Brain pericyte (primary cell): ENCODE measurements around the gene SCAF1.
A peak's percentile ranks its signal among the peaks of the same experiment; 100 is the strongest.

ENCODE experiments used
- DNase-seq: peaks from one replicate; pipeline ENCODE4 v3.0.0-alpha.2; 2012; ENCODE audit warnings: low read depth, low spot score

The SCAF1 gene, protein sequence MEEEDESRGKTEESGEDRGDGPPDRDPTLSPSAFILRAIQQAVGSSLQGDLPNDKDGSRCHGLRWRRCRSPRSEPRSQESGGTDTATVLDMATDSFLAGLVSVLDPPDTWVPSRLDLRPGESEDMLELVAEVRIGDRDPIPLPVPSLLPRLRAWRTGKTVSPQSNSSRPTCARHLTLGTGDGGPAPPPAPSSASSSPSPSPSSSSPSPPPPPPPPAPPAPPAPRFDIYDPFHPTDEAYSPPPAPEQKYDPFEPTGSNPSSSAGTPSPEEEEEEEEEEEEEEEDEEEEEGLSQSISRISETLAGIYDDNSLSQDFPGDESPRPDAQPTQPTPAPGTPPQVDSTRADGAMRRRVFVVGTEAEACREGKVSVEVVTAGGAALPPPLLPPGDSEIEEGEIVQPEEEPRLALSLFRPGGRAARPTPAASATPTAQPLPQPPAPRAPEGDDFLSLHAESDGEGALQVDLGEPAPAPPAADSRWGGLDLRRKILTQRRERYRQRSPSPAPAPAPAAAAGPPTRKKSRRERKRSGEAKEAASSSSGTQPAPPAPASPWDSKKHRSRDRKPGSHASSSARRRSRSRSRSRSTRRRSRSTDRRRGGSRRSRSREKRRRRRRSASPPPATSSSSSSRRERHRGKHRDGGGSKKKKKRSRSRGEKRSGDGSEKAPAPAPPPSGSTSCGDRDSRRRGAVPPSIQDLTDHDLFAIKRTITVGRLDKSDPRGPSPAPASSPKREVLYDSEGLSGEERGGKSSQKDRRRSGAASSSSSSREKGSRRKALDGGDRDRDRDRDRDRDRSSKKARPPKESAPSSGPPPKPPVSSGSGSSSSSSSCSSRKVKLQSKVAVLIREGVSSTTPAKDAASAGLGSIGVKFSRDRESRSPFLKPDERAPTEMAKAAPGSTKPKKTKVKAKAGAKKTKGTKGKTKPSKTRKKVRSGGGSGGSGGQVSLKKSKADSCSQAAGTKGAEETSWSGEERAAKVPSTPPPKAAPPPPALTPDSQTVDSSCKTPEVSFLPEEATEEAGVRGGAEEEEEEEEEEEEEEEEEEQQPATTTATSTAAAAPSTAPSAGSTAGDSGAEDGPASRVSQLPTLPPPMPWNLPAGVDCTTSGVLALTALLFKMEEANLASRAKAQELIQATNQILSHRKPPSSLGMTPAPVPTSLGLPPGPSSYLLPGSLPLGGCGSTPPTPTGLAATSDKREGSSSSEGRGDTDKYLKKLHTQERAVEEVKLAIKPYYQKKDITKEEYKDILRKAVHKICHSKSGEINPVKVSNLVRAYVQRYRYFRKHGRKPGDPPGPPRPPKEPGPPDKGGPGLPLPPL

GRCh38 chr19:49641688-49642491 is at the start of gene SCAF1:
Gene SCAF1 (plus strand): TSS chr19:49642209. CDS start chr19:49645027, 2,818 bp downstream.
- peak; percentile 100 for DNase-seq

DNA sequence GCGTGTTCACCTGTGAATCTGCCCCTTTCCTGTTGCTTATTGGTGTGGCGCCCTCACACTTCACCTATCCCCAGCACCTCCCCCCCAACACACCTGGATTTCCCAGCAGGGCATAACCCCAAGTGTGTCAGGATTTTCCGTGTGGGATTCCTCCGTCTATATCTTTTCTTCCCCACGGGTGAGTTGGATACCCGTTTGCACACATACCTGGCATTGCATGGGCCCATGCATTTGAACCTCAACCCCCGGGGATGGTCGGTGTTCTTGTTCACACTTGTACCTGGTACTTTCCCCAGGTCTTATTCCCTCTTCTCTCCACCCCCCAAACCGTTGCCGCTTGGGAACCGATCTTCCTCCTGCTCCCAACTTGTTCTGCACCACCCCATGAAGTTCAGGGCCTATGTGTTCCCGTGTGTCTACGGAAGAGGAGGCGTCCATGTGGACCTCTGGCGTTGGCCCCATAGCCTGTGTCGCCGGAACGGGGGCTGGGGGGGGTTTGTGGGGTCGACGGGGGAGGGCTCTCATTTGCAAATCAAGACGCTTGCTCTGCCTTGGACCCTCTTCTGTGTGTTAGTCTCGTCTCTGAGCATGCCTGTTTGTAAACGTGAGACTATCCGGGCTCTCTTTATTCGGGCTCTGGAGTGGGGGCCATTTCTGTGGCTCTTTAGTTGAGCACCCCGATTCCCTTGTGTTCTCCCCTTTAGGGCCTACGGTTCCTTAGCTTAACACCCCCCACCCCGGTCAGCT is 49.4 kb upstream of the SCAF1 start:
- DNase-seq, result no peak

- DNase-seq, result peak; percentile 77
These were observed 48.5 kb upstream of the SCAF1 start for GRCh38 chr19:49593233-49594113.

DNA sequence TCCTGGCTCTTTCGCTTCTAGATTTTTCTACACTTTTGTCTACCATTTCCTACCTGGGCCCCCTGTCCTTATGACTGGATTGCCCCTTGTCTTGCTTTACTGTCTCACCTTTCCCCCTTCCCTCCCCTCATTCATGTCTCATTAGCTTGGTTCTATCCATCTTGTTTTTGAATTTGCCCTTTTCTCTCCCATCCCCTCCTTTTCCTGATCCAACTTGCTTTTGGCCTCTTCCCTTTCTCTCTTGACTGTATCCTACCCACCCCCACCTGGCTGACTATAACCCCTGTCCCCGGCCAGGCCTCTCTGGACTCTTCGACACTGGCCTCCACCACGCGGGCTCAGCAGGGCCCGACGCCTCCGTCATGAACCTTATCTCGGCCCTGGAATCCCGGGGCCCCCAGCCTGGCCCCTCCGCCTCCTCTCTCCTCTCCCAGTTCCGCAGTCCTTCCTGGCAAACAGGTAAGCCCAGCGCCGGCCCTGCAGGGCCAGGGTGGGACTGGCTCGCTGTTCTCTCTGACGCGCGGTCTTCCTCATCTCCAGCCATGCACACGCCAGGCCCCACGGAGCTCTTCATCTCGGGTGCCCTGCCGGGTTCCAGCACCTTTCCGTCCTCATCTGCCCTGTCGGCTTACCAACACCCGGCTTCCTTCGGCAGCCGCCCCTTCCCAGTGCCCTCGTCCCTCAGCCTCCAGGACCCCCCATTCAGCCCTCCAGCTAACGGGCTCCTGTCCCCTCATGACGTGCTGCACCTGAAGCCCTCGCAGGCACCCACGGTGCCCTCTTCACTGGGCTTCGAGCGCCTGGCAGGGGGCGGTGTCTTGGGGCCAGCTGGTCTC is 47.6 kb upstream of the SCAF1 start:
- no peak for DNase-seq

DNA sequence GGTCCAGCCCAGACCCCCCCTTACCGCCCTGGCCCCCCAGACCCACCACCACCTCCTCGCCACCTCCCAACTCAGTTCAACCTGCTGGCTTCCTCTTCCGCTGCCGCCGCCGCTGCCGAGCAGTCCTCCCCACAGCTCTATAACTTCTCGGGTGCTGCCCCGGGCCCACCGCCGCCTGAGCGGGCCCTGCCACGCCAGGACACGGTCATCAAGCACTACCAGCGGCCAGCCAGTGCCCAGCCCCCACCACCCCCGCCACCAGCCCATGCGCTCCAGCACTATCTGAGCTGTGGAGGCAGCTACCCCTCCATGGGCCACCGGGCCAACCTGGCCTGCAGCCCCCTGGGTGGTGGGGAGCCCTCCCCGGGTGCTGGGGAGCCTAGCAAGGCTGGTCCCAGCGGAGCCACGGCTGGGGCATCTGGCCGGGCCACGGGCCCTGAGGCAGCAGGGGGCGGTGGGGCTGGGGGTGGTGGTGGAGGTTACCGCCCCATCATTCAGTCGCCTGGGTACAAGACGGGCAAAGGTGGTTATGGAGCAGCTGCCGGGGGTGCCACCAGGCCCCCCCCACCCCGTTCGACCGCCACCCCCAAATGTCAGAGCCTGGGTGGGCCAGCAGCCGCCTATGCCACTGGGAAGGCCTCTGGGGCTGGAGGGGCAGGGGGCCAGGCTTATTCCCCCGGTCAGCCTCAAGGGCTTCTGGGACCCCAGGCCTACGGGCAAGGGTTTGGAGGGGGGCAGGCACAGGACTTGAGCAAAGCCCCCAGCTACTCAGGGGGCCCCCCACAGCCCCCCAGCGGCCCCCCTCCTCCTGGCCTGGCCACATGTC is 46.8 kb upstream of the SCAF1 start:
- no peak for DNase-seq

GRCh38 chr19:49595819-49596404 is 46.1 kb upstream of the SCAF1 start:
- DNase-seq, result no peak

DNA sequence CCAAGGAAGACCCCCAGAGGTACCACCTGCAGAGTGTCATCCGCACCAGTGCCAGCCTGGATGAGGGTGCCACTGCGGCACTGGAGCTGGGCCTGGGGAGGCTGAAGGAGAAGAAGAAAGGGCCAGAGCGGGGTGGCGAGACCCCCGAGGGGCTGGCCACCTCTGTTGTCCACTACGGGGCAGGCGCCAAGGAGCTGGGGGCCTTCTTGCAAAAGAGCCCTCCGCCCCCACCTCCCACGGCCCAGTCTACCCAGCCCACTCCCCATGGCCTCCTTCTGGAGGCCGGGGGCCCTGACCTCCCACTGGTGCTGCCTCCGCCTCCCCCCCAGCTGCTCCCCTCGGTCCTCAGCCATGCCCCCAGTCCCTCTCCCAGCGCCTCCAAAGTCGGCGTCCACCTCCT is 45.6 kb upstream of the SCAF1 start:
- DNase-seq, result no peak

DNA sequence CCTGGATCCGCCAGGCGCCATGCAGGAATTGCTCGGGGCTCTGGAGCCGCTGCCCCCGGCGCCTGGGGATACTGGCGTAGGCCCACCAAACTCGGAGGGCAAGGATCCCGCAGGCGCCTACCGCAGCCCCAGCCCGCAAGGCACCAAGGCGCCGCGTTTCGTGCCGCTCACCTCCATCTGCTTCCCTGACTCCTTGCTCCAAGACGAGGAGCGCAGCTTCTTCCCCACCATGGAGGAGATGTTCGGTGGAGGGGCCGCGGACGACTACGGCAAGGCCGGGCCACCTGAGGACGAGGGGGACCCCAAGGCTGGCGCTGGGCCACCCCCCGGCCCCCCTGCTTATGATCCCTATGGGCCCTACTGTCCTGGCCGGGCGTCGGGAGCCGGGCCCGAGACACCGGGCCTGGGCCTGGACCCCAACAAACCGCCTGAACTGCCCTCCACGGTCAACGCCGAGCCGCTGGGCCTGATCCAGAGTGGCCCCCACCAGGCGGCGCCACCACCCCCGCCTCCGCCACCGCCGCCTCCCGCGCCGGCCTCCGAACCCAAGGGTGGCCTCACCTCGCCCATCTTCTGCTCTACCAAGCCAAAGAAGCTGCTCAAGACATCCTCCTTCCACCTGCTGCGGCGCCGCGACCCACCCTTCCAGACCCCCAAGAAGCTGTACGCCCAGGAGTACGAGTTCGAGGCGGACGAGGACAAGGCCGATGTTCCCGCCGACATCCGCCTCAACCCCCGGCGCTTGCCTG is 44.9 kb upstream of the SCAF1 start:
- DNase-seq, result no peak

DNA sequence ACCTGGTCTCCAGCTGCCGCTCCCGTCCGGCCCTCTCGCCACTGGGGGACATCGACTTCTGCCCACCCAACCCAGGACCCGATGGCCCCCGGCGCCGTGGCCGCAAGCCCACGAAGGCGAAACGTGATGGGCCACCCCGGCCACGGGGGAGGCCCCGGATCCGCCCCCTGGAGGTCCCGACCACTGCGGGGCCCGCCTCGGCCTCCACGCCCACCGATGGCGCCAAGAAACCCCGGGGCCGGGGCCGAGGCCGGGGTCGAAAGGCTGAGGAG is 44.4 kb upstream of the SCAF1 start:
- no peak for DNase-seq

- no peak for DNase-seq
These were observed 42.4 kb upstream of the SCAF1 start for GRCh38 chr19:49599378-49600295.

DNA sequence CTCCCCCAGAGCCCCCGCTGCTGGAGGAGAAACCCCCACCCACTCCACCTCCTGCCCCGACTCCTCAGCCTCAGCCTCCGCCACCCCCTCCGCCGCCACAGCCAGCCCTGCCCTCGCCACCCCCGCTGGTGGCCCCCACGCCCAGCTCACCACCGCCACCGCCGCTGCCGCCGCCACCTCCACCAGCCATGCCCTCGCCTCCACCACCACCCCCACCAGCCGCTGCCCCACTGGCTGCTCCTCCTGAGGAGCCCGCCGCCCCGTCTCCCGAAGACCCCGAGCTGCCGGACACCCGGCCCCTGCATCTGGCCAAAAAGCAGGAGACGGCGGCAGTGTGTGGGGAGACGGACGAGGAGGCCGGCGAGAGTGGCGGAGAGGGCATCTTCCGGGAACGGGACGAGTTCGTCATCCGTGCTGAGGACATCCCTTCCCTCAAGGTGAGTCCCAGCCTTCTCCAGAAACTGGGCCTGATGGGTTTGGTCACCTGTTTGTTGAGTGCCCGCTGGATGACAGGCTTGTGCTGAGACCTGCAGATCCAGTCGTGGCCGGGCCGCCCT is 40.4 kb upstream of the SCAF1 start:
- no peak for DNase-seq

DNA sequence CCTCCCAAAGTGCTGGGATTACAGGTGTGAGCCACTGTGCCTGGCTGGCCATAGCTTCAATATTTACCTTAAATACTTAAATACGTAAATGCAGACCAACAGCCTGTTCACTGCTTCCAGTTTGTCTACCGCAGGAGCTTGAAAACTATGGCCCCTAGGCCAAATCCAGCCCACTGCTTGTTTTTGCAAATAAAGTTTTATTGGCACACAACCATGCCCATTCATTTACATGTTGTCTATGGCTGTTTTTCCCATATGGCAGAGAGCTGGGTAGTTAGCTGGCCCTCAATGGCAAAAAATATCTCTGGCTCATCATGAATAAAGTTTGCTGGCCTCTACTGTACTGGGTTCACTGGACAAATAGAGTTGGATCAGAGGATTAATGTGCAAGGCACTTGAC is 39.2 kb upstream of the SCAF1 start:
- no peak for DNase-seq

GRCh38 chr19:49605605-49606004 is 36.4 kb upstream of the SCAF1 start:
- DNase-seq, result no peak

DNA sequence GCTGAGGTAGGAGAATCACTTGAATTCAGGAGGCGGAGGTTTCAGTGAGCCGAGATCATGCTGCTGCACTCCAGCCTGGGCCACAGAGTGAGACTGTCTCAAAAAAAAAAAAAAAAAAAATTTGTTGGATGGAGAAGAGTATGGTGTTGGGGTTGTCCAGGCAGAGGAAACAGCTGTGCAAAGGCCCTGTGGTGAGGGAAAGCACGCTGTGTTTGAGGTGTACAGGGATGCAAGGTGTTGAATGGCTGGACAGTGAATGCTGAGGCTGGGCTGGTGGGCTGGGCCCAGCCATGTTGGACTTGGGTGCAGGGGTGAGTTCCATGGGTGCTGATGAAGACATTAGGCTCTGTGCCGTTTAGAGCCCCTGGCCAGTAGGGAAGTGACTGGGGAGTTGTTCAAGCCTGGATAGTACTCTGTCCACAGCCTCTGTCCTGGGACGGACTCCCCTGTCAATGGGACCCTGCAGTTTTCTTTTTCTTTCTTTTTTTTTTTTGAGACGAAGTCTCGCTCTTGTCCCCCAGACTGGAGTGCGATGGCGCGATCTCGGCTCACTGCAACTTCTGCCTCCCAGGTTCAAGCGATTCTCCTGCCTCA is 32.4 kb upstream of the SCAF1 start:
- DNase-seq, result no peak

- no peak for DNase-seq
These were observed 28.6 kb upstream of the SCAF1 start for GRCh38 chr19:49613374-49613773.
